ENCODE results near the gene SLC17A7. TPM values are rescaled to one million over a fixed set of nuclear protein-coding genes. Genes with fewer than 3 reads are reported as not detected.

Gene SLC17A7
- total and polyA plus RNA-seq, 9 donors = 0.15 to 2.5 (median 0.19) TPM; not detected in 2

GRCh38 chr19:49442771-49443365 lies 1.5 kb upstream of the SLC17A7 start:
- H3K36me3 ChIP-seq = no peaks in the 10 kb centered on the region
- peak overlapping the region; percentile 55 for H3K4me3 ChIP-seq
- H3K27ac ChIP-seq = peak overlapping the region in 1 of 2 donors; percentile 3
- 1 to 2% (median 2%) methylated on average over 39 to 43 of the region's 43 CpGs for WGBS, 3 donors
- H3K4me1 ChIP-seq (ENCODE audit: insufficient read depth) = no peaks in the 10 kb centered on the region
- H3K9me3 ChIP-seq = no peaks in the 10 kb centered on the region
- intact Hi-C loops (cut with DNase I) = loop anchor here in 3 of 4 donors (2.0 to 10.0 kb wide), 3 partner anchors 52 to 216 kb away; partner anchors contain the start of genes DKKL1 (in 1 of the 3) and TEAD2 (in 1 of the 3)
- TF ChIP-seq EP300 (IDR thresholded peaks at IDR 0.05) = no peak
- no peak for TF ChIP-seq POLR2A (IDR thresholded peaks at IDR 0.05)
- TF ChIP-seq, protein P1, sequence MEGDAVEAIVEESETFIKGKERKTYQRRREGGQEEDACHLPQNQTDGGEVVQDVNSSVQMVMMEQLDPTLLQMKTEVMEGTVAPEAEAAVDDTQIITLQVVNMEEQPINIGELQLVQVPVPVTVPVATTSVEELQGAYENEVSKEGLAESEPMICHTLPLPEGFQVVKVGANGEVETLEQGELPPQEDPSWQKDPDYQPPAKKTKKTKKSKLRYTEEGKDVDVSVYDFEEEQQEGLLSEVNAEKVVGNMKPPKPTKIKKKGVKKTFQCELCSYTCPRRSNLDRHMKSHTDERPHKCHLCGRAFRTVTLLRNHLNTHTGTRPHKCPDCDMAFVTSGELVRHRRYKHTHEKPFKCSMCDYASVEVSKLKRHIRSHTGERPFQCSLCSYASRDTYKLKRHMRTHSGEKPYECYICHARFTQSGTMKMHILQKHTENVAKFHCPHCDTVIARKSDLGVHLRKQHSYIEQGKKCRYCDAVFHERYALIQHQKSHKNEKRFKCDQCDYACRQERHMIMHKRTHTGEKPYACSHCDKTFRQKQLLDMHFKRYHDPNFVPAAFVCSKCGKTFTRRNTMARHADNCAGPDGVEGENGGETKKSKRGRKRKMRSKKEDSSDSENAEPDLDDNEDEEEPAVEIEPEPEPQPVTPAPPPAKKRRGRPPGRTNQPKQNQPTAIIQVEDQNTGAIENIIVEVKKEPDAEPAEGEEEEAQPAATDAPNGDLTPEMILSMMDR (IDR thresholded peaks at IDR 0.05) = no peak
- peak; percentile 76 to 90 (median 85) for DNase-seq
- no peaks in the 10 kb centered on the region for H3K27me3 ChIP-seq

DNA sequence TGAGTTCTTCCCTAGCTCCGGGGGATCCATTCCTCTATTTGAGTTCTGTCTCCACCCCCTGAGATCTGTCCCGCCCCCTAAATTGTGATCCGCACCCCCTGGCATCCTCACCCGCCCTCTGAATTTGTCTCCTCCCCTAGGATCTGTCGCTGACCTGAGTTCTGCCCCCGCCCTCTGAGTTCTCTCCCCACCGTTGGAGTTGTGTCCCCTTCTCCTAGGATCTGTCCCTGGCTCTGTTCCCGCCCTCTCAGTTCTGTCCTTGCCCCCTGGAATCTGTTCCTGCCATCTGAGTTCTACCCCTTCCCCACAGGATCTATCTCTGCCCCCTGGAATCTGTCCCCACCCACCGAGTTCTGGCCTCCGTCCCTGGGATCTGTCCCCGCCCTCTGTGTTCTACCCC lies 1.0 kb upstream of the SLC17A7 start:
- H3K9me3 ChIP-seq = no peaks in the 10 kb centered on the region
- 2 to 4% (median 4%) methylated on average over 11 of the region's 11 CpGs for WGBS, 3 donors
- H3K4me1 ChIP-seq (ENCODE audit: insufficient read depth) = no peaks in the 10 kb centered on the region
- H3K27me3 ChIP-seq = no peaks in the 10 kb centered on the region
- no peak overlapping the region for H3K4me3 ChIP-seq
- no peaks in the 10 kb centered on the region for H3K36me3 ChIP-seq
- intact Hi-C loops (cut with DNase I) = loop anchor here in 3 of 4 donors (2.0 to 10.0 kb wide), 3 partner anchors 52 to 215 kb away; partner anchors contain the start of genes DKKL1 (in 1 of the 3) and TEAD2 (in 1 of the 3)
- no peak overlapping the region for H3K27ac ChIP-seq
- DNase-seq = peak in 1 of 5 donors; percentile 56
- TF ChIP-seq, protein P1 (IDR thresholded peaks at IDR 0.05) = no peak
- no peak for TF ChIP-seq POLR2A (IDR thresholded peaks at IDR 0.05)
- TF ChIP-seq EP300 (IDR thresholded peaks at IDR 0.05) = no peak

GRCh38 chr19:49441960-49442350 lies 628 bp upstream of the SLC17A7 start:
- intact Hi-C loops (cut with DNase I) = loop anchor here in 3 of 4 donors (2.0 to 10.0 kb wide), 3 partner anchors 51 to 215 kb away; partner anchors contain the start of genes DKKL1 (in 1 of the 3) and TEAD2 (in 1 of the 3)
- Histone ChIP-seq H3K4me1 (ENCODE audit: insufficient read depth) (no peaks in the 10 kb centered on the region), H3K4me3 (no peak overlapping the region), H3K36me3 (no peaks in the 10 kb centered on the region), H3K9me3 (no peaks in the 10 kb centered on the region), H3K27ac (no peak overlapping the region), H3K27me3 (no peaks in the 10 kb centered on the region)
- TF ChIP-seq, protein P1 (IDR thresholded peaks at IDR 0.05) = no peak
- no peak for TF ChIP-seq POLR2A (IDR thresholded peaks at IDR 0.05)
- no peak for TF ChIP-seq EP300 (IDR thresholded peaks at IDR 0.05)
- no peak for DNase-seq
- WGBS, 3 donors = 5 to 12% (median 11%) methylated on average over 14 of the region's 14 CpGs

GRCh38 chr19:49440439-49441209 lies 703 bp downstream of the SLC17A7 start:
- TF ChIP-seq POLR2A (IDR thresholded peaks at IDR 0.05) = no peak
- TF ChIP-seq, protein P1 (IDR thresholded peaks at IDR 0.05) = no peak
- TF ChIP-seq EP300 (IDR thresholded peaks at IDR 0.05) = no peak
- WGBS, 3 donors = 17 to 21% (median 20%) methylated on average over 19 of the region's 19 CpGs
- no peak overlapping the region for H3K27ac ChIP-seq
- intact Hi-C loops (cut with DNase I) = loop anchor here in 3 of 4 donors (5.0 to 10.0 kb wide), 2 partner anchors 76 to 213 kb away; partner anchors contain the start of genes DKKL1 (in 1 of the 3) and TEAD2 (in 1 of the 3)
- no peaks in the 10 kb centered on the region for H3K9me3 ChIP-seq
- H3K27me3 ChIP-seq = no peaks in the 10 kb centered on the region
- no peaks in the 10 kb centered on the region for H3K4me1 ChIP-seq (ENCODE audit: insufficient read depth)
- DNase-seq = no peak
- H3K4me3 ChIP-seq = no peak overlapping the region
- H3K36me3 ChIP-seq = no peaks in the 10 kb centered on the region

Data from ovary (tissue), 9 donors.